ENCODE measurements around the gene CPTP.

Gene CPTP

DNA sequence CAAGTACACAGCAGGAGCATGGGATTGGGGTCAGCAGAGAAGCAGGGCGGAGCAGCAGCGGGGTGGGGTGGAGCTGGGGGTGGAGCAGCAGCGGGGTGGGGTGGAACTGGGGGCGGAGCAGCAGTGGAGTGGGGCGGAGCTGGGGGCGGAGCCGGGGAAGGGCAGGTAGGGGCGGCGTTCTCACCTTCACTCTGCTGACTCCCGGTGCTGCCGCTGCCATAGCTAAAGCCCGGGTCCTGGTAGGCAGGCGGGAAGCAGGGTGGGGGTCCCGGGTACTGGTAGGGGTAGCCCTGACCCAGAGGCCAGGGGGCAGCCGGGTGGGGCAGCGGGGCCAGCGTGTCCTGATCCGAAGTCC is 13.2 kb downstream of the CPTP start:
- H3K4me3 ChIP-seq (ENCODE audit: low read depth, low read length): no peak overlapping the region
- no peak for DNase-seq (ENCODE audit: low read depth)
- TF ChIP-seq MYC (IDR thresholded peaks at IDR 0.05; ENCODE audit: low read depth, low read length): no peak
- TF ChIP-seq, protein P1, sequence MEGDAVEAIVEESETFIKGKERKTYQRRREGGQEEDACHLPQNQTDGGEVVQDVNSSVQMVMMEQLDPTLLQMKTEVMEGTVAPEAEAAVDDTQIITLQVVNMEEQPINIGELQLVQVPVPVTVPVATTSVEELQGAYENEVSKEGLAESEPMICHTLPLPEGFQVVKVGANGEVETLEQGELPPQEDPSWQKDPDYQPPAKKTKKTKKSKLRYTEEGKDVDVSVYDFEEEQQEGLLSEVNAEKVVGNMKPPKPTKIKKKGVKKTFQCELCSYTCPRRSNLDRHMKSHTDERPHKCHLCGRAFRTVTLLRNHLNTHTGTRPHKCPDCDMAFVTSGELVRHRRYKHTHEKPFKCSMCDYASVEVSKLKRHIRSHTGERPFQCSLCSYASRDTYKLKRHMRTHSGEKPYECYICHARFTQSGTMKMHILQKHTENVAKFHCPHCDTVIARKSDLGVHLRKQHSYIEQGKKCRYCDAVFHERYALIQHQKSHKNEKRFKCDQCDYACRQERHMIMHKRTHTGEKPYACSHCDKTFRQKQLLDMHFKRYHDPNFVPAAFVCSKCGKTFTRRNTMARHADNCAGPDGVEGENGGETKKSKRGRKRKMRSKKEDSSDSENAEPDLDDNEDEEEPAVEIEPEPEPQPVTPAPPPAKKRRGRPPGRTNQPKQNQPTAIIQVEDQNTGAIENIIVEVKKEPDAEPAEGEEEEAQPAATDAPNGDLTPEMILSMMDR (IDR thresholded peaks at IDR 0.05; ENCODE audit: low read depth, low read length): no peak
- TF ChIP-seq POLR2A (IDR thresholded peaks at IDR 0.05; ENCODE audit: extremely low read depth, insufficient read length): no peak
- TF ChIP-seq, protein P2, sequence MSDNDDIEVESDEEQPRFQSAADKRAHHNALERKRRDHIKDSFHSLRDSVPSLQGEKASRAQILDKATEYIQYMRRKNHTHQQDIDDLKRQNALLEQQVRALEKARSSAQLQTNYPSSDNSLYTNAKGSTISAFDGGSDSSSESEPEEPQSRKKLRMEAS (IDR thresholded peaks at IDR 0.05; ENCODE audit: low read depth, low read length): no peak

DNA sequence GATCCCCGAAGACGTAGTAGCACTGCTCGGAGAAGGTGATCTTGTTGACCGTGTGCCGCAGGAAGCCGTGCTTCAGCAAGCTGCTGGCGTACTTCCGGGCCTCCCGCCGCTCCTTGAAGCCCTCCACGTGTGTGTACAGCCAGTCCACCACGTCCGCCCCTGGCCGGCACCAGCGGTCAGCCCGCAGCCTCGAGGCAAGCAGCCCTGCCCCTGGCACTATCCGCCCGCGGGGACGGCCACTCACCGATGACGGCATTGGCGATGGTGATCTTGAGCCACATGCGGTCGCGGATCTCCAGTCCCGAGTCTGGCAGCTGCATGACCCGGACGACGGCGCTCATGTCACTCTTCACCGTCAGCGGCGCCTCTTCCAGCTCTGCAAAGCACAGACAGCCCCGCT is 13.7 kb downstream of the CPTP start:
- no peak for DNase-seq (ENCODE audit: low read depth)
- TF ChIP-seq, protein P1 (IDR thresholded peaks at IDR 0.05; ENCODE audit: low read depth, low read length): no peak
- TF ChIP-seq POLR2A (IDR thresholded peaks at IDR 0.05; ENCODE audit: extremely low read depth, insufficient read length) (no peak), MYC (IDR thresholded peaks at IDR 0.05; ENCODE audit: low read depth, low read length) (no peak)
- TF ChIP-seq, protein P2 (IDR thresholded peaks at IDR 0.05; ENCODE audit: low read depth, low read length): no peak
- H3K4me3 ChIP-seq (ENCODE audit: low read depth, low read length): no peak overlapping the region

DNA sequence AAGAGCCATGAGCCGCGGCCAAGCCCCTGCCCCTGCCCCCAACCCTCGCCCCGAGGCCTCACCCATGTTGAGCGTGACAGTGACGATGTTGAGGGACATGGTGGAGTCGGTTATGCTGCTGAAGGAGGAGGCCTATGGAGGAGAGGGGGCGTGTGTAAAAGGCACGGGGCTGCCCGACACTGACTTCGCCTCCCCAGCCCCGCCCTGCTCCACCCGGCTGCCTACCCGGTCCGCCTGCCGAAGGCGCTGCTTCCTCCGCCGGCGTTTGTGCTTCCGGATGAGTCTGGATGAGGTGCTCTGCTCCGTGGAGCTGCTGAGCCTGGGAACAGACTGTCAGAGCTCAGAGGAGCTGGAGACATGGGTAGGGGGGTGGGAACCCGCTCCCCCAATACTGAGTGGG is 15.6 kb downstream of the CPTP start:
- TF ChIP-seq, protein P2 (IDR thresholded peaks at IDR 0.05; ENCODE audit: low read depth, low read length): no peak
- TF ChIP-seq, protein P1 (IDR thresholded peaks at IDR 0.05; ENCODE audit: low read depth, low read length): no peak
- TF ChIP-seq MYC (IDR thresholded peaks at IDR 0.05; ENCODE audit: low read depth, low read length) (no peak), POLR2A (IDR thresholded peaks at IDR 0.05; ENCODE audit: extremely low read depth, insufficient read length) (no peak)
- DNase-seq (ENCODE audit: low read depth): no peak
- H3K4me3 ChIP-seq (ENCODE audit: low read depth, low read length): no peak overlapping the region

DNA sequence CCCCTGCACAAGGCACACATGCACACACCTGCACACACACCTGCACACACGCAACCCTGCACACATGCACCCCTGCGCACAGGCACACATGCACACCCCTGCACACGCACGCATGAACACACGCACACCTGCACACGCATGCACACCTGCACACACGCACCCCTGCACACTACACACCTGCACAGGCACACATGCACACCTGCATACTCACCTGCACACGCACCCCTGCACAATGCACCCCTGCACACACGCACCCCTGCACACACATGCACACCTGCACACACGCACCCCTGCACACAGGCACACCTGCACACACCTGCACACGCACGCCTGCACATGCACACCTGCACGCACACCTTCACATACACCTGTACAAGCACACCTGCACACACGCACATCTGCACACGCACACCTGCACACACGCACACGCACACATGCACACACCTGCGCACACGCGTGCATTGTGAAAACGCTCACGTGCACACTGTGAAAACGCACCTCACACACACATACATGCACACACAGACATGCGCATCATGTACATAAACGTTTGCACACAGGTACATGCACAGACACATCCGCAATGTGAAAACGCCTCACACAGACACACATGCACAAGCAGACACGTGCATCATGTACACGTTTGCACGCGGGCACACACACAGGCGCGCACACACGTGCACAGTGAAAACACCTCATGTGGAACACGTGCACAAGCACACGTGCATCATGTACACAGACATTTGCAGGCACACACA is 16.4 kb downstream of the CPTP start:
- TF ChIP-seq POLR2A (IDR thresholded peaks at IDR 0.05; ENCODE audit: extremely low read depth, insufficient read length): no peak
- H3K4me3 ChIP-seq (ENCODE audit: low read depth, low read length): no peak overlapping the region
- no peak for DNase-seq (ENCODE audit: low read depth)

DNA sequence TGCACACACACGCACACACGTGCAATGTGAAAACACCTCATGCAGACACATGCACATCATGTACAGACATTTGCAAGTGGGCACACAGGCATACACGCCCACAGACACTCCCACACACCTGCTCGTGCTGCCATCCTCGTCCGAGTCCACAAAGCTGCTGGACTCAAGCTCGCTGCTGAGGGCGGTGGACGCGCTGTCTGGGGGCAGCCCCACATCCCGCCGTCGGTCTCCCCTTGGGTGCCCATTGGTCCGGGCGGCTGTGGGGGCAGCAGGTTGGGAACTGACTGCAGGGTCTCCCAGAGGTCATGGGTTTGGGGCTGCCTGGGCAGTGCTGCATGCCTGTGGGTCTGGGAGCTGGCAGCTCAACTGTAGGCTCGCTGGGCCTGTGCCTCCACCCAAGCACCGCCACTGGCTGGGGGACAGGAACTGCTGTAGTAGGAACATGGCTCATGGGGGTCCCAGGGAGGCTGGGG is 17.0 kb downstream of the CPTP start:
- H3K4me3 ChIP-seq (ENCODE audit: low read depth, low read length): no peak overlapping the region
- DNase-seq (ENCODE audit: low read depth): no peak
- TF ChIP-seq MYC (IDR thresholded peaks at IDR 0.05; ENCODE audit: low read depth, low read length) (no peak), POLR2A (IDR thresholded peaks at IDR 0.05; ENCODE audit: extremely low read depth, insufficient read length) (no peak)
- TF ChIP-seq, protein P2 (IDR thresholded peaks at IDR 0.05; ENCODE audit: low read depth, low read length): no peak
- TF ChIP-seq, protein P1 (IDR thresholded peaks at IDR 0.05; ENCODE audit: low read depth, low read length): no peak

DNA sequence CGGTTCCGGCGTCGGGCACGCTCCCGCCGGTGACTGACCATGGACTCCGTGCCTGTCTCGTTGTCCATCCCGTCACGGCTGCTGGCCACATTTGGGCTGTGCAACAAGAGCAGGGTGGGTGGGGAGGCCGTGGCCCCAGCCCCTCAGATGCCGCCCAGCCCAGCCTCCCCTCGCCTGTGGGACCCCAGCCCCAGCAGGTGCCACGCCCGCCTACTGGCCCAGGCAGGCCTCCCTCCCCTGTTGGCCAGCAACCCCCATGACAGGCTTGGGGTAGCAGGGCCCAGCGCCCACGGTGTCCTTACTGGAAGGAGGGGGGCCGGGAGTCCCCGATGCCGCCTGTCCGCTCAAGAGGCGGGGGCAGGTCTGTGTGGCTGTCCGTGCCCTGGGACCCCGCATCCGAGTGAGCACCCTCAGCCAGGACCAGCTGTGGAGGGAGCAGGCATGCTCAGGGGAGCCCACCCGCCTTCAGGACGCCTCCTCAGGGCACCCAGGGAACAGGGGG is 17.5 kb downstream of the CPTP start:
- DNase-seq (ENCODE audit: low read depth): no peak
- H3K4me3 ChIP-seq (ENCODE audit: low read depth, low read length): no peak overlapping the region
- TF ChIP-seq POLR2A (IDR thresholded peaks at IDR 0.05; ENCODE audit: extremely low read depth, insufficient read length) (no peak), MYC (IDR thresholded peaks at IDR 0.05; ENCODE audit: low read depth, low read length) (no peak)
- TF ChIP-seq, protein P2 (IDR thresholded peaks at IDR 0.05; ENCODE audit: low read depth, low read length): no peak
- TF ChIP-seq, protein P1 (IDR thresholded peaks at IDR 0.05; ENCODE audit: low read depth, low read length): no peak
